Fibroblast of skin of abdomen (primary cell): ENCODE measurements around the gene GABRA6. TPM values are rescaled to one million over a fixed set of nuclear protein-coding genes. Genes with fewer than 3 reads are reported as not detected.
"Not testable (repeated sequence)": the region's sequence is repeated elsewhere in the genome, so short reads cannot be mapped to it uniquely, and the experiment has no call there.

Experiments
- DNase-seq: peaks from one replicate; pipeline ENCODE4 v3.0.0-alpha.2; 2013
- polyA plus RNA-seq, 2 experiments: library from polyadenylated mRNA; unstranded; fragments of 120-200 nt; gene quantifications; one replicate each; pipeline ENCODE4 v1.2.1, GENCODE V29; 2013; ENCODE audit not compliant: insufficient read length in 2 of 2

GABRA6 gene
- not detected for polyA plus RNA-seq (2013, experiment 1 of 2; ENCODE audit: insufficient read length)
- polyA plus RNA-seq (2013, experiment 2 of 2; ENCODE audit: insufficient read length) = not detected

GRCh38 chr5:161685461-161685860 is at the start of gene GABRA6:
TSS of gene GABRA6 (plus strand) at chr5:161685721. CDS start at chr5:161685990, 269 bp downstream.
- DNase-seq = no peak

- no peak for DNase-seq
These were observed 47.9 kb upstream of the GABRA6 start for GRCh38 chr5:161637591-161637990.

- DNase-seq = no peak
These were observed 44.1 kb upstream of the GABRA6 start for GRCh38 chr5:161641444-161641843.

- DNase-seq = no peak
These were observed 40.3 kb upstream of the GABRA6 start for GRCh38 chr5:161645264-161645663.

GRCh38 chr5:161651926-161652325 is 33.6 kb upstream of the GABRA6 start:
- not testable (repeated sequence) for DNase-seq

GRCh38 chr5:161660806-161661205 is 24.7 kb upstream of the GABRA6 start:
- DNase-seq = no peak

- DNase-seq = no peak
These were observed 22.1 kb upstream of the GABRA6 start for GRCh38 chr5:161663431-161663830.

GRCh38 chr5:161676103-161676502 is 9.4 kb upstream of the GABRA6 start:
- DNase-seq = no peak

- no peak for DNase-seq
These were observed 628 bp downstream of the GABRA6 start for GRCh38 chr5:161686149-161686548.

GRCh38 chr5:161686881-161687280 is 1.4 kb downstream of the GABRA6 start:
- DNase-seq = no peak

- no peak for DNase-seq
These were observed 1.8 kb downstream of the GABRA6 start for GRCh38 chr5:161687316-161687715.

- DNase-seq = no peak
These were observed 6.4 kb downstream of the GABRA6 start for GRCh38 chr5:161691911-161692310.

- no peak for DNase-seq
These were observed 11.5 kb downstream of the GABRA6 start for GRCh38 chr5:161697001-161697400.

- no peak for DNase-seq
These were observed 14.5 kb downstream of the GABRA6 start for GRCh38 chr5:161700065-161700464.

GRCh38 chr5:161703528-161703927 is 18.0 kb downstream of the GABRA6 start:
- no peak for DNase-seq

GRCh38 chr5:161707382-161707781 is 21.9 kb downstream of the GABRA6 start:
- DNase-seq = no peak

- DNase-seq = no peak
These were observed 23.7 kb downstream of the GABRA6 start for GRCh38 chr5:161709239-161709638.

- DNase-seq = no peak
These were observed 27.5 kb downstream of the GABRA6 start for GRCh38 chr5:161713042-161713441.

GRCh38 chr5:161719157-161719556 is 33.6 kb downstream of the GABRA6 start:
- no peak for DNase-seq

- no peak for DNase-seq
These were observed 34.9 kb downstream of the GABRA6 start for GRCh38 chr5:161720460-161720859.

GRCh38 chr5:161734741-161735140 is 49.2 kb downstream of the GABRA6 start:
- no peak for DNase-seq

GRCh38 chr5:161740433-161740832 is 54.9 kb downstream of the GABRA6 start:
- DNase-seq = no peak

- DNase-seq = no peak
These were observed 58.8 kb downstream of the GABRA6 start for GRCh38 chr5:161744276-161744675.

GRCh38 chr5:161745392-161745791 is 59.9 kb downstream of the GABRA6 start:
- DNase-seq = no peak

GRCh38 chr5:161751265-161751664 is 65.7 kb downstream of the GABRA6 start:
- no peak for DNase-seq
